Activated T-helper 1 cell treated with anti-CD3 and anti-CD28 coated beads, Interleukin-12 subunit alpha, Interleukin-12 subunit beta, Interleukin-2, Interleukin-4 antibody, amounts not matched to agents 30 ng/mL and 10 ng/mL and 1 ng/mL, durations not matched to agents 14 hours and 24 hours and 36 hours (primary cell): Measurements from ENCODE around the gene SLC35E1. TPM values are rescaled to one million over a fixed set of nuclear protein-coding genes. Genes with fewer than 3 reads are reported as not detected.
A peak's percentile ranks its signal among the peaks of the same experiment; 100 is the strongest.

Source experiments
- DNase-seq: peaks from one replicate; pipeline ENCODE4 v3.0.0; 2021; ENCODE audit warnings: low spot score
- H3K27ac Mint-ChIP-seq: one replicate; pipeline ENCODE4 v1.8.0; 2021; ENCODE audit warnings: mild to moderate bottlenecking, mixed read lengths
- H3K27me3 Mint-ChIP-seq: one replicate; pipeline ENCODE4 v1.8.0; 2022; ENCODE audit warnings: mild to moderate bottlenecking, moderate library complexity, mixed read lengths; ENCODE audit not compliant: insufficient read depth
- H3K36me3 Mint-ChIP-seq: one replicate; pipeline ENCODE4 v1.8.0; 2021; ENCODE audit warnings: low read depth, mixed read lengths
- H3K4me1 Mint-ChIP-seq: one replicate; pipeline ENCODE4 v1.8.0; 2021; ENCODE audit warnings: low read depth, mixed read lengths
- H3K4me3 Mint-ChIP-seq: one replicate; pipeline ENCODE4 v1.8.0; 2021; ENCODE audit warnings: mild to moderate bottlenecking, moderate library complexity, mixed read lengths
- H3K9me3 Mint-ChIP-seq: one replicate; pipeline ENCODE4 v1.8.0; 2021; ENCODE audit warnings: mixed read lengths
- intact Hi-C: fragments of 100-400 bp; cut with micrococcal nuclease; formaldehyde crosslinking; loops from one replicate; pipeline ENCODE4 v1.15.1; 2024
- total RNA-seq: library from RNA; stranded (reverse); gene quantifications from 2 replicates; pipeline ENCODE4 v1.2.3, GENCODE V29; 2022

Gene SLC35E1
- total RNA-seq, 1 donor from 2014 or later = 61.7 TPM

DNA sequence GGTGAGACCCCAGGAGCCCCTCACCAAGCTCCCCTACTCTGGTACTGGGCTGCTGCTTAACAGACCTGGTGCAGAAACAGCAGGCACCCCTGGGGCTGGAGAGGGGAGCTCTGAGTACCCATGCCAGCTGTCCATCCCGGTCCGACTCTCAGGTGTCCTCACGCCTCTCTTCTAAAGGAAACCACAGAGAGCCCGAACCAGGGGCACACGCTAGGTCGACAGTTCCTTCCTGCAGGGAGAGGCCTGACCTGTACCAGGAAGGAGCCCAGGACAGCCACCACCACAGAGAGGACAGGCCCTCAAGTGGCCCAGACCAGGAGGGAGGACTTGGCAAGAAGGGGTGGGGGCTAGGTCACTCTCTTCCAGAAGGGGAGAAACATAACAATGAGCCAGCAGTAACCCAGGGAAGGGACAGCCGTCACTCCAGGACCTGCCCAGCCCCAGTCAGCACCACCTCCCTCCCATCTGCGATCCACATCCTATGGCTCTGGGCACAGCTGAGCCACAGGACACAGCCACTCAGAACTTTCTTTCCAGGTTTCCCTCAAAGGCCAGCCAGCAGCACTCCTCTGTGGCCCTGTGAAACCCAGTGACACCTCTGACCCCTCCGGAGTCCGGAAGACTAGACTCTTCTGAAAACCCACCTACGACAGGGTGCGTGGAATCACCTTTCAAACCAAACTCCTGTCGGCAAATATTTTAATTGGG is 13.0 kb upstream of the SLC35E1 start:
- Mint-ChIP-seq H3K4me1 (peaks cover 74% of the 10 kb centered on the region), H3K27ac (peak overlapping the region; percentile 90), H3K9me3 (no peaks in the 10 kb centered on the region), H3K36me3 (peaks cover 3% of the 10 kb centered on the region), H3K27me3 (no peaks in the 10 kb centered on the region), H3K4me3 (peak overlapping the region; percentile 87)
- intact Hi-C loops = loop anchor here (5.0 kb wide), 2 partner anchors 508 to 542 kb away; partner anchors contain the start of gene TPM4
- no peak for DNase-seq

DNA sequence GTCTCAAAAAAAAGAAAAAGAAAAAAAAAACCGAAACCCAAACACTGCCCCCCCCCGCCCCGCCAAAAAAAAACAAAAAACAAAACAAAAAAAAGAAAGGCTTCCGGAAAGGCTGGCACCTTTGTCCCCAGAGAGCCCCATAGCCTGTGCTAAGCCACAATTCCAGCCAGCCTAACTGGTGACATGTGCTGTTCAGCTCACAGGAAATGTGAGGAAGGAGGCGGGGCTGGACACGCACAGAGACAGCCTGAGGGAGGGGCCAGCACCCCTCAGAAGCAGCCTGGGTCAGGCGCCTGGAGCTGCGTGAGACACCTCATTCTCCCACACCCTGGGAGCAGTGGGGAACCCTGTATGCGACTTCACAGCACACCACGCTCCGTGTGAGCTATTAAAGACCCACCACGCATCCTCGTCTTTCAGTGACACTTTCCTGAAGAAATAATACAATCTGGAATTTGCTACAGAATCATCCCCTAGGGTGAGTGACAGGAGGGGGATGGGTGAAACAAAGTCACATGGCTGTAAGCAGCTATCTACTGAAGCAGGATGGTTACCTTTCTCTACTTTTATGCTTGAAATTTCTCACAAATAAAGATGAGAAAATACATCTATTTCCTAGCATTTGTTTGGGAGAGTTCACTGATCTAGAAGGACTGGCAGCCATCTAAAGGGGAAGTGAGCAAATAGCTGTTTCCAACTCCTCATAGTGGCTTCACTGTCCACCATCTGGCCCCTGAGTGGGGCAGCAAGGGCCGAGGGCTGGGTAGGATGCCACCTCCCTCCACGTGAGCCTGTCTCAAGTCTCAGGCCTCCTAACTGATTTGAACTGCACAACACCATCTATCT is 12.3 kb upstream of the SLC35E1 start:
- H3K9me3 Mint-ChIP-seq = no peaks in the 10 kb centered on the region
- H3K27ac Mint-ChIP-seq = peak overlapping the region; percentile 90
- peaks cover 3% of the 10 kb centered on the region for H3K36me3 Mint-ChIP-seq
- peak overlapping the region; percentile 87 for H3K4me3 Mint-ChIP-seq
- H3K4me1 Mint-ChIP-seq = peaks cover 73% of the 10 kb centered on the region
- intact Hi-C loops = loop anchor here (1.0 to 5.0 kb wide), 7 partner anchors 10 to 543 kb away; partner anchors contain the start of genes CHERP, MED26, SLC35E1 and SMIM7
- H3K27me3 Mint-ChIP-seq = no peaks in the 10 kb centered on the region
- peak; percentile 88 for DNase-seq

DNA sequence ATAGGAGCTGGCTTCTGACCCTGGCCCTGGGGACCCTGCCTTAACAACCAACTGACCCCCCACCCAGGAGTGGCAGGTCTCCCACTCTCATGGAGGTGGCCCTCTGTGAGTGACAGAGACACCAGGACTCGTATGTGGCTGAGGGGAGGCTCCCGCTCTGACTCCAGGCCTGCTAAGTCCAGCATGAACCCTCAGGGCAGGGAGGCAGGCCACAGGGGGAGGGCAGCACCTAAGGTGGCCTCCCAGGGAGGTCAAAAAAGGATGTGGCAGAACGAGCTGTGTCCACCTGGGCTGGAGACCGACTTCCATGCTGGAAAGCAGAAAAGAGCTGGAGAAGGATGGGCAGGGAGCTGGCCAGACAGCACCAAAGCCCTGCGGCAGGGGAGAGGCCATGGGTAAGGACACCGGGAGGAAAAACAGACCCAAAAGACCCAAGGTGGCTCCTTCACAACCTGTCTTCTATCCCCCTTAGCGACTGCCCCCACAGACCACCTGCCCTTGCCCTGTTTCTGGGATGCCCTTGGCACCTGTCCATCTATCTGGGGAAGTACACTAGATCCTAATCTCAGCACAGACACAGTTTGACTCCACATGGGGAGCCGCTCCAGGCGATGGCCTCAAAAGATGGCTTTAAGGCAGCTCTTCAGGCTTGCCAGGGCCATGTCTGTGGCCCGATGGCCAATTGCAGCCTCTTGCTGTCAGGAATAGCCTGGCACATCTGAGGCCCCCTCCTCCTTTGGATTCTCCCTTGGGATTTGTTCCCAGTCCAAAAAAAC is 10.5 kb upstream of the SLC35E1 start:
- Mint-ChIP-seq H3K27ac (peak overlapping the region; percentile 90), H3K36me3 (peaks cover 6% of the 10 kb centered on the region)

DNA sequence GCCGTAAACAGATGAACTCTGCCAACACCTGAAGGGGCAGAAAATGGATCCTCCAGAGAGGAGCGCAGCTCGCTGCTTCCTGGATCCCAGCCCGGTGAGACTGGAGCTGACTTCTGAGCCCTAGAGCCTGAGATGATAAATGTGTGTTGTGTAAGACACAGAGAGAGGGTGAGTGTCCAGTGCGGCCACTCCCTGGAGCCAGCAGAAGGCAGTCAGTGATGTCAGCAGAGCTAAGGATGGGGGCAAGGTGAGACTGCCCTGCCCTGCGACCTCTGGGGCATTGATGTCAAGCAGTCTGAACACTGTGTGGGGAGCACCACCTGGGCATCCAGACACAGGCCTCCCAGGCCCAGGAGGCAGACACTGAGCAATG is 9.7 kb upstream of the SLC35E1 start:
- Mint-ChIP-seq H3K27me3 (no peaks in the 10 kb centered on the region), H3K4me1 (peaks cover 50% of the 10 kb centered on the region), H3K36me3 (peaks cover 6% of the 10 kb centered on the region), H3K9me3 (no peaks in the 10 kb centered on the region), H3K27ac (peak overlapping the region; percentile 48), H3K4me3 (no peak overlapping the region)
- DNase-seq = no peak
- intact Hi-C loops = no loop called here

More for the DNA sequence above, 10.5 kb upstream of the SLC35E1 start:
- H3K4me1 Mint-ChIP-seq = peaks cover 57% of the 10 kb centered on the region
- DNase-seq = no peak
- H3K27me3 Mint-ChIP-seq = no peaks in the 10 kb centered on the region
- H3K9me3 Mint-ChIP-seq = no peaks in the 10 kb centered on the region
- peak overlapping the region; percentile 5 for H3K4me3 Mint-ChIP-seq
- intact Hi-C loops = no loop called here

DNA sequence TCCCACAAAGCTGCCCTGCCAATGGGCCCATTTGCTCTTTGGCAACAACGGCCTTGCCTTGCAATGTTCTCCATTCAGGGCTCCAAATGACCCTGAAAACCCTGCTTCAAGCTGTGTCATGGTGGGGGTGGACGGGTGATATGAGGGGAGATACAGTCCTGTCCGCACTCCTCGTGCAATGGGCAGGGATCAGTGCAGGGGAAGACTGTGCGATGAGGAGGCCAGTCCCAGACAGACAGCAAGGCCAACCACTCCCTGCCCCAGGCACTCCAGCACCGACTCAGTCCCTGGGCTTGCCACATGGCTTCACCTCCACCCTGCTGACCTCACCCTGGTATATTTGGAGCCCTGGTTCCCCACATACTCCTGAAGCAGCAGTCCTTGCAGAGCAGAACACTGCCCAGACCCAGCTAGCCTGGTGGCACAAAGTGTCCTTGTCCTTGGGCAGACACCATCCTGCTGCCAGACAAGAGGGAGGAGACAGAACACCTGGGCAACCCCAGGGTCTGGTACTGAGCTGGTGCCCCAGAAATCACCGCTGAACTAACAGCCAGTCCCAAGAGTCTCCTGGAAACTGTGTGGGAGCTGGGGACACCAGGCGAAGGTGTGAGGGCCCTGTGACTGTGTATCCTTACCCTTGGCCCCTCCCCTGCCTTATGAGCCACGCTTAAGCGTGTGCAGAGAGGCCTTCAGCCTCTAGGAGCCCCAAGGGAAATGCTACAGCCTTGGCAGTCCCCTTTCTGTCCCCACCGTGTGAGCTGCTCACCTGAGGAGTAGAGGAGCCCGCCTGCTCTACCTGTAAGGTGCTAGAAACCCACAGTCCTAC is 9.1 kb upstream of the SLC35E1 start:
- H3K36me3 Mint-ChIP-seq = peaks cover 7% of the 10 kb centered on the region

DNA sequence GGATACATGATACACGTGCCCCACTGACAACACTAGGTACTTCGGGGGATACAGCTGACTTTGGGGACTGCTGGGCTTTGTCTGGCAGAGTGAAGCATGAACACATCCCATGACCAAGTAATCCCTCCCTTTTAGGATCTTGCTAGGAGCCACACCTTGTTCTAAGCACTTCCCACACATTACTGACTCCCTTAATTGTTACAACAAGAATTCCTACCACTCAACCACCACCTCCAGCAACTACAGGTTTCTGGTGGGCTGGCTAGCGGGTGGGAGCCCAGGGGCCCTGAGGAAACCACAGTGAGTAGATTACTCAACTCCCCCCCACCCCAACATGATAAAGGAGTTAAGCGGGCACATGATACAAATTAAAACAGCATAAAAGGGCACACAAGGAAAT is 7.2 kb upstream of the SLC35E1 start:
- intact Hi-C loops = no loop called here
- H3K4me3 Mint-ChIP-seq = no peak overlapping the region
- no peak overlapping the region for H3K27ac Mint-ChIP-seq
- no peak for DNase-seq
- H3K36me3 Mint-ChIP-seq = peaks cover 15% of the 10 kb centered on the region
- H3K27me3 Mint-ChIP-seq = no peaks in the 10 kb centered on the region
- H3K9me3 Mint-ChIP-seq = no peaks in the 10 kb centered on the region
- peaks cover 41% of the 10 kb centered on the region for H3K4me1 Mint-ChIP-seq

More for the DNA sequence above, 9.1 kb upstream of the SLC35E1 start:
- no peak overlapping the region for H3K4me3 Mint-ChIP-seq
- no peaks in the 10 kb centered on the region for H3K9me3 Mint-ChIP-seq
- H3K27ac Mint-ChIP-seq = peak overlapping the region; percentile 48
- intact Hi-C loops = no loop called here
- H3K4me1 Mint-ChIP-seq = peaks cover 48% of the 10 kb centered on the region
- DNase-seq = no peak
- H3K27me3 Mint-ChIP-seq = no peaks in the 10 kb centered on the region

DNA sequence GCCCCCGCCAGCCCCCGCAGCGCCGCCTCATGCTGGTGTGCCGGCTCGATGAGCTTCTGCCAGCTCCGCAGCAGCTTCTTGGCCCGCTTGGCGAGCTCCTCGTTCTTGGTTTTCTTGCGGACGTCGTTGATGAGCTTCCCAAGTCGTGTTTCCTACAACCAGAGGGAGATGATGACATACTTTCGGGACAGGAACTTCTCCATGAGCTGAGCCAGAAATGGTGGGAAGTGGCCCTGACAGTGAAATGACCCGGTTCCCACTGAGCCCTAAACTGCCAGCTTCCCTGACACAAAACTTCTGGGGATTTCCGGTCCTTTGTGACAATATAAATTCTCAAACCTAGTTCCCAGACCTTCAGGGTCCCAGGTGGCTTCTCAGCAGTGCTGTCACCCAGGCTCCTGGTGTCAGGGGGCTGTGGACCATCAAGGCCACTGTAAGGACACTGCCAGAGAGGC is 5.3 kb upstream of the SLC35E1 start:
- H3K4me3 Mint-ChIP-seq = no peak overlapping the region
- H3K9me3 Mint-ChIP-seq = no peaks in the 10 kb centered on the region
- no peak for DNase-seq
- peaks cover 28% of the 10 kb centered on the region for H3K36me3 Mint-ChIP-seq
- no peak overlapping the region for H3K27ac Mint-ChIP-seq
- H3K27me3 Mint-ChIP-seq = no peaks in the 10 kb centered on the region
- intact Hi-C loops = no loop called here
- H3K4me1 Mint-ChIP-seq = peaks cover 41% of the 10 kb centered on the region

DNA sequence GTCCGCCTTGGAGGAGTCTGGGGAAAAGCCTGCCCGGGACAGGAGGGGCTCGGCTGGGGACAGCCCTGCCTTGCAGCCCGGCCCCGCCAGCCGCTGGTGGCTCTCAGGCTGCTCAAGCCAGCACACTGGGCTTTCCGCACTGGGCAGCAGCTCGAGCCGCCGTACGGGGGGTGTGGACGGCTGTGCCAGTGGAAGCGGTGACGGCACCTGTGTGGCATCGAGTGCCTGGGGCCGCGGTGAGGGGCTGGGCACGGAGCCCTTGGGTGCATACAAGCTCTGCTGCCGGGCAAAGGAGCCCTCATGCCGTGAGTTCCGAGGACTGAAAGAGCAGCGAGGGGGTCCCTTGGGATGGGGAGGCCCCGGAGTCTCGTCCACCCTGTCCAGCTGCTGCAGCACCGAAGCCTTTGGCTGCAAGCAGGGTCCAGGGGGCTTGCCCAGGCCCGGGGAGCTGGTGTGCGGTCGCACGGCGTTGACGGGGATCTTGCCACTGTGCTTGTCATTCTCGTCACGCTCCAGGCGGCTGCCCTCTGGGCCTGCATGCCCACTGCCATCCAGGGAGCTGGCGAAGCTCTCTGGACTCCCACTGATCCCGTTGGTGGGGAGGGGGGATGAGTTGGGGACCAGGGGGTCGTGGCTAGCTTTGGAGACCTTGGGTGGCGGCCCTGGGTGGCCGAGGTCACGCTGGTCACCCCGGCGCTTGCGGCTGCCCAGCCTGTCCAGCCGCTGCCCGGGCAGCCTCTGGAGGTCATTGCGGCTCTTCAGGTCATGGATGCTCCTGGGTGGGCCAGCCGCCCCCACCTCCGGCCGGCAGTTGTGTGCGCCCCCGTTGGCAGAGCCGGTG is 4.7 kb upstream of the SLC35E1 start:
- H3K4me1 Mint-ChIP-seq = peaks cover 42% of the 10 kb centered on the region
- H3K27ac Mint-ChIP-seq = no peak overlapping the region
- H3K4me3 Mint-ChIP-seq = no peak overlapping the region
- intact Hi-C loops = no loop called here
- H3K9me3 Mint-ChIP-seq = no peaks in the 10 kb centered on the region
- peaks cover 30% of the 10 kb centered on the region for H3K36me3 Mint-ChIP-seq
- no peaks in the 10 kb centered on the region for H3K27me3 Mint-ChIP-seq
- no peak for DNase-seq

DNA sequence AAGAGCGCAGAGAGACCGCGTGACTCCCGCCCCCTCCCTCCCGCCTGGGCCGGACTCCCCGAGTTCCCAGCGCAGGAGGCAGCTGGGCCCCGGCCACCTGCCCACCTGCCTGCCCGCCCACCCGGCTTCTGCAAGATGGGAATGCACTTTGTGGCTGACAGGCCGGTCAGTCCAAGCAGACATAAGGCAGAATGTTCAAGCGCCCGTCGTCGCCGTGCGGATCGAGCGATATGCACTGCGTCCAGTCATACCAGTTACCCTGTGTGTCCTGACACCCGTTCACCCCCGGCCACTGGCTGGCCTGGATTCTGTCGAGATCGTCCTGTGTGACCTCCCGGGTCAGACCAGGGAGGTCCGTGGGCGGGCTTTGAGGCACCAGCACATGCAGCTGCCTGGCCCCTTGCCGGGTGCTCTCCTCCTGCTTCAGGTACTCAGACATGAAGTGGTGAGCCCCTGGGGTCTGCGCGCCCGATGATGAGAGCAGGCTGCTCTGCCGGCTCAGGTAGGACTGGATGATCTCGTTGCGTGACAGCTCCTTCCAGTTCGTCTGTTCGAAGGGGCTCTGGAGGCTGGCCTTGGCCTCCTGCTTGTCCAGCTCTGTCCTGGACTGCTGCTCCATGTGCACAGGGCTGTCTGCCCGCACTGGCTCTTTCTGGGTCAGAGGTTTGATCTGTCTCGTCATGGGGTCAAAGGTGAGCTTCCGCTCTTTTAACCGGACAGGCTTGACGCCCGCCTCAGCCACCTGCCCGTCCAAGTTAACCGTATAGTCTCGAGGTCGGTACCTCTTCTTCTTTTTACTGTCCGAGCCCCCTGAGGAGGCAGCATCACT is 3.9 kb upstream of the SLC35E1 start:
- H3K4me1 Mint-ChIP-seq = peaks cover 48% of the 10 kb centered on the region
- intact Hi-C loops = no loop called here

DNA sequence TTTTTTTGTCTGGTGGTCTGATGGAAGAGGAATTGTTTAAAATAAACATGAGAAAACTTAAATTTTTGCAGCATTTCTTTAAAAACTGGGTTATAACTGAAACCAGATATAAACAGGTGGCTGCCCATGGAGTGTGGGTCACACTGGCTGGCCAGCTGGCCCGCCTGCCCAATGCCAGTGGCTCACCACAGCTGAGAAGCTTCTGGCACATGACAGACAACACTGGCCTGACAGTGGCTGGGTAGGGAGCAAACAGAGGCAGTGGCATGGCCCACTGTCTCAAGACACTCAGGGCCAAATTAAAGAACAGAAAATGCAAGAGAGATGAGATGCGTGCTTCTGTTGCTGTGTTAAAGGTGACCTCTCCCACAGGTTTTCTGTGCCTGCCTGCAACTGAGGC is 3.1 kb upstream of the SLC35E1 start:
- H3K36me3 Mint-ChIP-seq = peaks cover 27% of the 10 kb centered on the region
- H3K4me1 Mint-ChIP-seq = peaks cover 50% of the 10 kb centered on the region
- intact Hi-C loops = no loop called here
- DNase-seq = no peak
- H3K9me3 Mint-ChIP-seq = no peaks in the 10 kb centered on the region
- H3K27me3 Mint-ChIP-seq = no peaks in the 10 kb centered on the region
- peak overlapping the region; percentile 66 for H3K27ac Mint-ChIP-seq
- H3K4me3 Mint-ChIP-seq = peak overlapping the region; percentile 0

More for the DNA sequence above, 3.9 kb upstream of the SLC35E1 start:
- no peak for DNase-seq
- peaks cover 27% of the 10 kb centered on the region for H3K36me3 Mint-ChIP-seq
- no peaks in the 10 kb centered on the region for H3K27me3 Mint-ChIP-seq
- no peak overlapping the region for H3K27ac Mint-ChIP-seq
- no peak overlapping the region for H3K4me3 Mint-ChIP-seq
- H3K9me3 Mint-ChIP-seq = no peaks in the 10 kb centered on the region

DNA sequence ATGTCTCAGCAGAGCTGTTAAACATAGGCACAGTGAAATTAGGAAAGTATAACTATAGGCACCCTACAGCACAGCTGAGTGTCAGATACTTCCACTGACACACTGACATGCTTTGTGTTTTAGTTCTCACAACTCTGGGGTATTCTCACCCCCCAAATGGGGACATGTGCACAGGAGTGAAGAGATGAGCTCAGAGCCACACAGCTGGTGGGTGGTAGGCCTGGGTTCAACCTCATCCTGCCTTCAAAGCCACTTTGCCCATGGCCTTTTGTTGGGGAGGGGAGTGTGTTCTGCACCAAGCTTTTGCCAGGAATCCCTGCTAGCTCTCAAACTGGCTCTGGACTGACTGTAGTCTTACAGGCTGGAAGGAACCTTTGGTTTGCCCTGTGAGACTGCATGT is 1.7 kb upstream of the SLC35E1 start:
- intact Hi-C loops = loop anchor here (2.0 to 5.0 kb wide), 2 partner anchors 21 to 102 kb away; partner anchors contain the start of gene EPS15L1
- peak overlapping the region; percentile 97 for H3K27ac Mint-ChIP-seq
- H3K4me3 Mint-ChIP-seq = peak overlapping the region; percentile 98
- no peak for DNase-seq
- H3K4me1 Mint-ChIP-seq = peaks cover 51% of the 10 kb centered on the region
- peaks cover 36% of the 10 kb centered on the region for H3K36me3 Mint-ChIP-seq
- no peaks in the 10 kb centered on the region for H3K27me3 Mint-ChIP-seq
- H3K9me3 Mint-ChIP-seq = no peaks in the 10 kb centered on the region
